GM20431 (cell line): ENCODE results near the gene MAD2L1BP.
"Not testable (repeated sequence)": the region's sequence is repeated elsewhere in the genome, so short reads cannot be mapped to it uniquely, and the experiment has no call there.

Experiments
- in situ Hi-C: fragments of 300-500 bp; cut with MseI, MboI; formaldehyde crosslinking; loops from one replicate; pipeline ENCODE4 v1.15.0; 2020; ENCODE audit warnings: low sequenced_read_pairs; ENCODE audit not compliant: unreplicated experiment

MAD2L1BP gene

GRCh38 chr6:43635387-43636307 is at the start of gene MAD2L1BP:
TSS of gene MAD2L1BP (plus strand) at chr6:43635840. CDS start at chr6:43635876, 36 bp downstream.
- in situ Hi-C loops, result no loop called here

GRCh38 chr6:43588194-43588593 is 47.4 kb upstream of the MAD2L1BP start:
- in situ Hi-C loops, result no loop called here

- in situ Hi-C loops, result not testable (repeated sequence)
Measured at GRCh38 chr6:43589564-43589963, 46.1 kb upstream of the MAD2L1BP start.

- in situ Hi-C loops, result no loop called here
Measured at GRCh38 chr6:43593938-43594337, 41.7 kb upstream of the MAD2L1BP start.

GRCh38 chr6:43600595-43600994 is 35.0 kb upstream of the MAD2L1BP start:
- in situ Hi-C loops, result no loop called here

- in situ Hi-C loops, result no loop called here
Measured at GRCh38 chr6:43604174-43604573, 31.5 kb upstream of the MAD2L1BP start.

GRCh38 chr6:43606019-43606418 is 29.6 kb upstream of the MAD2L1BP start:
- in situ Hi-C loops, result no loop called here

DNA sequence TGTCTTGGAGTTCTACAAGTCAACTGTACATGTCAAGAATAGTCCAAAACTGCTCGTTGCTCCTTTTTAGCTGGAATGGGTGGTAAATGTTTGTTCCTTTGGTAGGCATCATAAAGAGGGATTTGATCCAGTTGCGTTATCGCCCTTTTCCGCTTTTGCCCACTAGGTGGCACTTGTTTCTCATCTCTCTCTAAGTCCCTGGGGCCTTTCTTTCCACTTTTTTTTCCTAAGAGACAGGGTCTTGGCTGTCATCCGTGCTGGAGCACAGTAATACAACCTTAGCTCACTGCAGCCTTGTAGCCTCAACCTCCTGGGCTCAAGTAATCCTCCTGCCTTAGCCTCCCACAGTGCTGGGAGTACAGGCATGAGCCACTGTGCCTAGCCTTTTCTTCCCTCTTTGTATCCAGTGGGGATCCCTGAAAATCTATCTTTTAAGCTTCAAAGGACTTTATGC is 27.3 kb upstream of the MAD2L1BP start:
- in situ Hi-C loops, result no loop called here

- in situ Hi-C loops, result no loop called here
Measured at GRCh38 chr6:43608807-43609206, 26.8 kb upstream of the MAD2L1BP start.

GRCh38 chr6:43609402-43609801 is 26.2 kb upstream of the MAD2L1BP start:
- in situ Hi-C loops, result no loop called here

- in situ Hi-C loops, result no loop called here
Measured at GRCh38 chr6:43610431-43610830, 25.2 kb upstream of the MAD2L1BP start.

- in situ Hi-C loops, result no loop called here
Measured at GRCh38 chr6:43613721-43614395, 21.8 kb upstream of the MAD2L1BP start.

DNA sequence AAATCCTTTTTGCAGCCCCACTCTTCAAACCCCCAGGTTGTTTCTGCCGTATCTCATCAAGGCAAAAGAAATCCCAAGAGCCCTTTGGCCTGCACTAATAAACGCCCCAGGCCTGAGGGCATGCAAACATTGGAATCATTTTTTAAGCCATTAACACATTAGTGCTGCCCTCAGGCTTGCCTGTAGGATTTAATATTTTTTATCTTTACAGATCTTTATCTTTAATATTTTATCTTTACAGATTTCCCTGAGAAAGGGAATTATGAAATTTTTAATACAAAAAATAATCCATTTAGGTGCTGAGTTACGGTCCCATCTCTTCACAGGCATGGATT is 21.3 kb upstream of the MAD2L1BP start:
- in situ Hi-C loops, result no loop called here

GRCh38 chr6:43616725-43617472 is 18.7 kb upstream of the MAD2L1BP start:
- in situ Hi-C loops, result no loop called here

DNA sequence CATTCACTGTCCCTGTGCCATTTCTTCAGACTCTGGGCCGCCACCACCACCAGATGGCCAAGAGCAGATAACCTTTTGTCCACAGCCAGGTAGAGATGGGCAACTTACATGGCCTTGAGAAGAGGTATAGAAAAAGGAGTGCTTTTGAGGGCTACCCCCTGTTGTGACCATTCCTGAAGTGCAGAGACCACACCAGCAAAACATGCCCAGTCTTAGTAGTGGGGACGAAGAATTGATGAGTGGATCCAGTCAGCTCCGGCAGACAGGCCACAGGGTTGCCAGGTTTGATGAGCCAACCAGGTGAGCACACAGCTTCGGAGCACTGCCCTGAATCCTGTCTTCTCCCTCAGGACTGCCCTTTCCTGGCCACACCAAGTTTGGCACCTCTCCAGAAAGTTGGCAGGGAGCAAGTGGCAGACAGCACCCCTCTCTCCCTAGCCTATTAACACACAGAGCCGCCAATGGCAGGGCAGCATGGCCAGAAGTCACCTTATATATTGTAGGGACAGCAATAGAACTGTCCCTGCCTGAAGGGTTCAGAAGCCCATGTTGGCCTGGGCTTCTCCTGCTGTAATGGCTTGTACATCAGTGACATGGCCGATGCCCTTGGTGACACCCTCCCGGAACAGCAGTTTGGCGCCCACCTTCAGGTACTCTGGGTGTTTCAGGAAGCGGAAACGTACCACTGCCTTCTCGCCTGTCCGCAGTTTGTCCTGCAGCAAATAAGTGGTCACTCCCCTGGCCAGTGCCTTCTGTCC is 14.4 kb upstream of the MAD2L1BP start:
- in situ Hi-C loops, result no loop called here

- in situ Hi-C loops, result no loop called here
Measured at GRCh38 chr6:43621836-43622180, 13.8 kb upstream of the MAD2L1BP start.

- in situ Hi-C loops, result no loop called here
Measured at GRCh38 chr6:43622541-43622940, 13.1 kb upstream of the MAD2L1BP start.

- in situ Hi-C loops, result no loop called here
Measured at GRCh38 chr6:43623880-43624785, 11.5 kb upstream of the MAD2L1BP start.

DNA sequence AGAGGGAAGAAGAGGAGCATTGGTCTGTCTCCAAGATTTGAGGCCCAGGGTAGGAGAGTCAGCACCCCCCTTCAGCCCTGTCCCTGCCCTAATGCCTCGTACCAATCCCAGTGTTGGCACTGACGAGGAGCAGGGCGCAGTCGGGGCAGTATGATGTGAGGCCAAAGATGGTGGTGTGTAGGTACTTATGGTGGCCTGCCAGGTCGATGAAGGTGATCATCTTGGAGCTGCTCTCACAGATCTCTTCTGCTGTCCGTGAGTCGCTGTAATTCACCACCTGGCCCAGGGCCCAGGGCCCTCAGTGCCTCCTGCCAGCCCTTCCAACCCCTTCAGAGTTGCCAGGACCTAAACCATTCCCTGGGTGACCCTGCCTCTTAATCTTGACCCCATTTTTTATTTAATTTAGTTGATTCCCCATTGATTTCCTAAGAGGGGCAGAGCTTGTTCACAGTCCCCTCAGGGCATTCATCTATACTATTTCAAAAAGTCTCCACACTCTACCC is 10.8 kb upstream of the MAD2L1BP start:
- in situ Hi-C loops, result no loop called here
